ENCODE data around the gene FARSA. TPM values are rescaled to one million over a fixed set of nuclear protein-coding genes. Genes with fewer than 3 reads are reported as not detected.
A peak's percentile ranks its signal among the peaks of the same experiment; 100 is the strongest.
"Not testable (repeated sequence)": the region's sequence is repeated elsewhere in the genome, so short reads cannot be mapped to it uniquely, and the experiment has no call there.

FARSA gene
- total RNA-seq, 1 experiment from 2014 or later: 75.9 TPM

GRCh38 chr19:12952488-12953137, 19.1 kb upstream of the FARSA start:
- TF ChIP-seq, protein P1, sequence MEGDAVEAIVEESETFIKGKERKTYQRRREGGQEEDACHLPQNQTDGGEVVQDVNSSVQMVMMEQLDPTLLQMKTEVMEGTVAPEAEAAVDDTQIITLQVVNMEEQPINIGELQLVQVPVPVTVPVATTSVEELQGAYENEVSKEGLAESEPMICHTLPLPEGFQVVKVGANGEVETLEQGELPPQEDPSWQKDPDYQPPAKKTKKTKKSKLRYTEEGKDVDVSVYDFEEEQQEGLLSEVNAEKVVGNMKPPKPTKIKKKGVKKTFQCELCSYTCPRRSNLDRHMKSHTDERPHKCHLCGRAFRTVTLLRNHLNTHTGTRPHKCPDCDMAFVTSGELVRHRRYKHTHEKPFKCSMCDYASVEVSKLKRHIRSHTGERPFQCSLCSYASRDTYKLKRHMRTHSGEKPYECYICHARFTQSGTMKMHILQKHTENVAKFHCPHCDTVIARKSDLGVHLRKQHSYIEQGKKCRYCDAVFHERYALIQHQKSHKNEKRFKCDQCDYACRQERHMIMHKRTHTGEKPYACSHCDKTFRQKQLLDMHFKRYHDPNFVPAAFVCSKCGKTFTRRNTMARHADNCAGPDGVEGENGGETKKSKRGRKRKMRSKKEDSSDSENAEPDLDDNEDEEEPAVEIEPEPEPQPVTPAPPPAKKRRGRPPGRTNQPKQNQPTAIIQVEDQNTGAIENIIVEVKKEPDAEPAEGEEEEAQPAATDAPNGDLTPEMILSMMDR (IDR thresholded peaks at IDR 0.05; ENCODE audit: insufficient read depth in 1 of 2, low read depth in 1 of 2, low read length in 1 of 2, severe bottlenecking in 1 of 2, unreplicated experiment in 1 of 2): no peak
- intact Hi-C loops (cut with micrococcal nuclease; ENCODE audit: unreplicated experiment): no loop called here
- peaks cover 9% of the 10 kb centered on the region; the same call in 1 of the 2 replicates for H3K4me1 ChIP-seq
- H3K27me3 ChIP-seq (replicated peaks; ENCODE audit: control insufficient read depth, insufficient read depth, low read length): no peaks in the 10 kb centered on the region
- H3K27ac Mint-ChIP-seq (ENCODE audit: unreplicated experiment): no peak overlapping the region
- POLR2A ChIA-PET: no interaction called here
- peaks cover 96% of the 10 kb centered on the region for H3K36me3 Mint-ChIP-seq (ENCODE audit: insufficient read depth, unreplicated experiment)
- H3K9me3 ChIP-seq: no peaks in the 10 kb centered on the region
- H3K27me3 Mint-ChIP-seq (ENCODE audit: insufficient read depth, unreplicated experiment): no peaks in the 10 kb centered on the region
- BruUV-seq (replicated peaks): no TSS peak
- no peak overlapping the region for H3K4me3 Mint-ChIP-seq (ENCODE audit: unreplicated experiment)
- no peaks in the 10 kb centered on the region for H3K9me3 Mint-ChIP-seq (ENCODE audit: unreplicated experiment)
- CTCF ChIA-PET: interaction anchor here (0.5 kb wide), 1 partner anchor 27 kb away, joined by 3 read pairs; no protein-coding TSS in a partner anchor
- DNase-seq: no peak
- H3K36me3 ChIP-seq (ENCODE audit: control insufficient read depth, insufficient read depth, low read length): peaks cover 4% of the 10 kb centered on the region
- H3K4me3 ChIP-seq (ENCODE audit: low read depth, low read length): no peak overlapping the region
- H3K4me1 Mint-ChIP-seq (ENCODE audit: low read depth, unreplicated experiment): peaks cover 13% of the 10 kb centered on the region

DNA sequence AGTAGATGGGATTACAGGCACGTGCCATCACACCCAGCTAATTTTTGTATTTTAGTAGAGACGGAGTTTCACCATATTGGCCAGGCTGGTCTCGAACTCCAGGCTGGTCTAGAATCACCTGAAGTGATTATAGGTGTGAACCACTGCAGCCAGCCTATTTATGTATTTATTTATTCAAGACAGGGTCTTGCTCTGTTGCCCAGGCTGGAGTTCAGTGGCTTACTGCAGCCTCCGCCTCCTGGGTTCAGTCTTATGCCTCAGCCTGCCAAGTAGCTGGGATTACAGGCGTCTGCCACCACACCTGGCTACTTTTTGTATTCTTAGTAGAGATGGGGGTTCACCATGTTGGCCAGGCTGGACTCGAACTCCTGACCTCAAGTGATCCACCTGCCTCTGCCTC, 18.5 kb upstream of the FARSA start:
- H3K27me3 Mint-ChIP-seq (ENCODE audit: insufficient read depth, unreplicated experiment); H3K9me3 Mint-ChIP-seq (ENCODE audit: unreplicated experiment); POLR2A ChIA-PET; H3K4me1 ChIP-seq; H3K4me3 Mint-ChIP-seq (ENCODE audit: unreplicated experiment); intact Hi-C loops (cut with micrococcal nuclease; ENCODE audit: unreplicated experiment); BruUV-seq (replicated peaks); H3K27me3 ChIP-seq (replicated peaks; ENCODE audit: control insufficient read depth, insufficient read depth, low read length); DNase-seq; H3K4me3 ChIP-seq (ENCODE audit: low read depth, low read length); H3K9me3 ChIP-seq; H3K27ac Mint-ChIP-seq (ENCODE audit: unreplicated experiment); CTCF ChIA-PET; H3K36me3 ChIP-seq (ENCODE audit: control insufficient read depth, insufficient read depth, low read length): not testable (repeated sequence)
- H3K4me1 Mint-ChIP-seq (ENCODE audit: low read depth, unreplicated experiment): peaks cover 13% of the 10 kb centered on the region
- peaks cover 96% of the 10 kb centered on the region for H3K36me3 Mint-ChIP-seq (ENCODE audit: insufficient read depth, unreplicated experiment)

GRCh38 chr19:12949363-12950283, 16.1 kb upstream of the FARSA start:
- CTCF ChIA-PET: interaction anchor here (0.6 kb wide), 1 partner anchor 146 kb away, joined by 3 read pairs; no protein-coding TSS in a partner anchor
- Histone ChIP-seq H3K4me3 (ENCODE audit: low read depth, low read length) (no peak overlapping the region), H3K4me1 (peaks cover 7% of the 10 kb centered on the region), H3K9me3 (no peaks in the 10 kb centered on the region), H3K27me3 (replicated peaks; ENCODE audit: control insufficient read depth, insufficient read depth, low read length) (no peaks in the 10 kb centered on the region), H3K36me3 (ENCODE audit: control insufficient read depth, insufficient read depth, low read length) (peaks cover 4% of the 10 kb centered on the region)
- POLR2A ChIA-PET: interaction anchor here (0.5 kb wide), 1 partner anchor 104 kb away, joined by 3 read pairs; no protein-coding TSS in a partner anchor
- H3K27ac Mint-ChIP-seq (ENCODE audit: unreplicated experiment): peak overlapping the region; percentile 75
- H3K9me3 Mint-ChIP-seq (ENCODE audit: unreplicated experiment): no peaks in the 10 kb centered on the region
- no peak for DNase-seq
- TF ChIP-seq, protein P1 (IDR thresholded peaks at IDR 0.05; ENCODE audit: insufficient read depth in 1 of 2, low read depth in 1 of 2, low read length in 1 of 2, severe bottlenecking in 1 of 2, unreplicated experiment in 1 of 2): no peak
- peak overlapping the region; percentile 37 for H3K4me3 Mint-ChIP-seq (ENCODE audit: unreplicated experiment)
- peaks cover 6% of the 10 kb centered on the region for H3K4me1 Mint-ChIP-seq (ENCODE audit: low read depth, unreplicated experiment)
- intact Hi-C loops (cut with micrococcal nuclease; ENCODE audit: unreplicated experiment): no loop called here
- no peaks in the 10 kb centered on the region for H3K27me3 Mint-ChIP-seq (ENCODE audit: insufficient read depth, unreplicated experiment)
- peaks cover 97% of the 10 kb centered on the region for H3K36me3 Mint-ChIP-seq (ENCODE audit: insufficient read depth, unreplicated experiment)
- no TSS peak for BruUV-seq (replicated peaks)

Measured in Caco-2 (cell line).